KG1 (cell line): ENCODE results near the gene ABCC2.
"Not testable (repeated sequence)": the region's sequence is repeated elsewhere in the genome, so short reads cannot be mapped to it uniquely, and the experiment has no call there.

Source experiments
- DNase-seq: peaks from one replicate; lab custom pipeline; 2025; lab: John Stamatoyannopoulos, UW

The ABCC2 gene

DNA sequence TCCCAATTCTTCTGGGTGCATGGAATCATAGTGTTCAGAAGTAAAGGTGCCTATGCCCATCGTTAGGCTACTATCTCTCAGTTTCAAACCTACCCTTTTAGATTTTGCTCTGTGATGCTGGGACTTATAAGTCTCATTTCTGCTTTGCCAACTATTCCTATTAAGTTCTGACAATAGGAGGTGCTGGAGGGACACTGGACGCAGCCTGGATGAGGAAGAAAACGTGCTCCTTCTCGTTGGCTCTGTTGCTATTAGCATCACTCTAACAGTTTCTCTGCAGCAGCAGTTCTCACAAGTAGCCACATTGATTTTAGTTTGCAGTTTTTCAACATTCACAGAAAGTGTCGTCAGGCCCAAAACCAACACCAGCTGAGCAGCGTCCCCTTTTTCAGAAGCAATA, 72.4 kb downstream of the ABCC2 start:
- DNase-seq, result no peak

DNA sequence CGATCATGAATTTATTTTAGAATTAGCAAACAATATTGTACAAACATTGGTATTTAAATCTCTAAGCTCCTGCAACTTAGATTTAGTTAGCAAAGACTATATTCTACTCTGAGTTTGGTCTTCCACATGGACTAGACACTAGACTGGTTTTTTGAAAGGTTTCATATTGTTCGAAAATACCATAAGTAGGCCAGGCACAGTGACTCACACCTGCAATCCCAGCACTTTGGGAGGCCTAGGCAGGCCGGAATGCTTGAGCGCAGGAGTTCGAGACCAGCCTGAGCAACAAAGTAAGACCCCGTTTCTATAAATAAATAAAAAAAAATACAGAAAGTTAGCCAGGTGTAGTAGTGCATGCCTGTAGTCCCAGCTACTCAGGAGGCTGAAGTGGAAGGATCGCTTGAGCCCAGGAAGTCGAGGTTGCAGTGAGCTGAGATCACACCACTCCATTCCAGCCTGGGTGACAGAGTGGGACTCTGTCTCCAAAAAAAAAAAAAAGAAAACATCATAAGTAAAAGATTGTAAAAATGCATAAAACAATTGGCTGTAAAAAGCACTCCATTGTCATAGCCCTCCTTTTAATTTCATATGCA, 73.1 kb downstream of the ABCC2 start:
- no peak for DNase-seq

DNA sequence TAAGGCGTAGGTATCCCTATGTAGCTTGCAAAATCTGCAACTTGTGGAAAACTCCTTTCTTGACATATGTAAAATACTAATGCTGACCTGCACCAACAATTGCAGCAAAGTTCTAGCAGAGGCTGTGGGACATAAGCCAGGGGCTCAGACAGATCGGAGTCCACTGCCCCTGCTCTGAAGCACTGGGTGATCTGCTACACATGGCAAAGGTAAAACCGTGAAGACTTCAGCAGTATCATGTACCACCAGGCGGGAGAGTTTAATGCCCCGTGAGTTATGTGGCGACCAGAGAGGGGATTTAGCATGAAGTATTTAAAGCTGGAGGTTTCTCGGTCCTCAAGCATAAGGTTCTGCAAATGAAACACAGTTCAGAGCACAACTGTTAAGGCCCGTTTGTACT, 76.4 kb downstream of the ABCC2 start:
- DNase-seq, result no peak

DNA sequence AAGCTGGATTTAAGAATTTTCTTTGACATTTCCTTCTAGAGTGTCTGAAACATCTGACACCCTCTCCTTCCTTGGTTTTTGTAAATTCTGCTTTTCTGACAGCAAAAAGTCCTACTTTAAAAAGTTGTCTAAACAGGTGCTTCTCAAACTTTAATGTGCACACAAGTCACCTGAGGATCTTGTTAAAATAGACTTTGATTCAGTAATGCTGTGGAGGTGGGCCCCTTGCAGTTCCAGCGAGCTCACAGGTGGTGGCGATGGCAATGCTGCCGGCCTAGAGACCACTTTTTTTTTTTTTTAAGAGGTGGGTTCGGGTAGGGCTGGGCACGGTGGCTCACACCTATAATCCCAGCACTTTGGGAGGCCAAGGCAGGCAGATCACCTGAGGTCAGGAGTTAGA, 77.1 kb downstream of the ABCC2 start:
- DNase-seq, result no peak

DNA sequence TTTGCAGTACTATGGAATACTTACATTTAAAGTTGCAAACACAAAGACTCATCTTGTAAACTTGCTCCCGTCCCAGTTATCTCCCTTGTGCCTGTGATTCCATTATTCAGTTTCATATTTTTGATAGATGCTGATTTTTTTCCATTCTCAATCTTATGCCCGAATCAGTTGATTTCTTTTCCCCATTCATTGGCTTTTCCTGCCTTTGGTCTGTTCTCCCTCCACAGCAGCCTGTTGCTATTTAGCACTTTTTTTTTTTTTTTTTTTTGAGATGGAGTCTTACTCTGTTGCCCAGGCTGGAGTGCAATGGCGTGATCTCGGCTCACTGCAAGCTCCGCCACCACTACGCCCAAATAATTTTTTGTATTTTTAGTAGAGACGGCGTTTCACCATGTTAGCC, 78.0 kb downstream of the ABCC2 start:
- no peak for DNase-seq

DNA sequence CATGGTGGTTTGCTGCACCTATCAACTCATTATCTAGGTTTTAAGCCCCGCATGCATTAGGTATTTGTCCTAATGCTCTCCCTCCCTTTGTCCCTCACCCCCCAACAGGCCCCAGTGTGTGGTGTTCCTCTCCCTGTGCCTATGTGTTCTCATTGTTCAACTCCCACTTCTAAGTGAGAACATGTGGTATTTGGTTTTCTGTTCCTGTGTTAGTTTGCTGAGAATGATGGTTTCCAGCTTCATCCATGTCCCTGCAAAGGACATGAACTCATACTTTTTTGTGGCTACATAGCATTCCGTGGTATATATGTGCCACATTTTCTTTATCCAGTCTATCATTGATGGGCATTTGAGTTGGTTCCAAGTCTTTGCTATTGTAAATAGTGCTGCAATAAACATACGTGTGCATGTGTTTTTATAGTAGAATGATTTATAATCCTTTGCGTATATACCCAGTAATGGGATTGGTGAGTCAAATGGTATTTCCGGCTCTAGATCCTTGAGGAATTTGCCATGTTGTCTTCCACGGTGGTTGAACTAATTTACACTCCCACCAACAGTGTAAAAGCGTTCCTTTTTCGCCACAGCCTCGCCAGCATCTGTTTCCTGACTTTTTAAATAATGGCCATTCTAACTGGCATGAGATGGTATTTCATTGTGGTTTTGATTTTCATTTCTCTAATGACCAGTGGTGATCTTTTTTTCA, 81.2 kb downstream of the ABCC2 start:
- not testable (repeated sequence) for DNase-seq

DNA sequence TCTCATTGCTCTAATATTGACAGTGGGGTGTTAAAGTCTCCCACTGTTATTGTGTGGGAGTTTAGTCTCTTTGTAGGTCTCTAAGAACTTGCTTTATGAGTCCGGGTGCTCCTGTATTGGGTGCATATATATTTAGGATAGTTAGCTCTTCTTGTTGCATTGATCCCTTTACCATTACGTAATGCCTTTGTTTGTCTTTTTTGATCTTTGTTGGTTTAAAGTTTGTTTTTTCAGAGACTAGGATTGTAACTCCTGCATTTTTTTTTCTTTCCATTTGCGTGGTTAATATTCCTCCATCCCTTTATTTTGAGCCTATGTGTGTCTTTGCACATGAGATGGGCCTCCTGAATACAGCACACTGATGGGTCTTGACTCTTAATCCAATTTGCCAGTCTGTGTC, 84.8 kb downstream of the ABCC2 start:
- DNase-seq, result not testable (repeated sequence)

DNA sequence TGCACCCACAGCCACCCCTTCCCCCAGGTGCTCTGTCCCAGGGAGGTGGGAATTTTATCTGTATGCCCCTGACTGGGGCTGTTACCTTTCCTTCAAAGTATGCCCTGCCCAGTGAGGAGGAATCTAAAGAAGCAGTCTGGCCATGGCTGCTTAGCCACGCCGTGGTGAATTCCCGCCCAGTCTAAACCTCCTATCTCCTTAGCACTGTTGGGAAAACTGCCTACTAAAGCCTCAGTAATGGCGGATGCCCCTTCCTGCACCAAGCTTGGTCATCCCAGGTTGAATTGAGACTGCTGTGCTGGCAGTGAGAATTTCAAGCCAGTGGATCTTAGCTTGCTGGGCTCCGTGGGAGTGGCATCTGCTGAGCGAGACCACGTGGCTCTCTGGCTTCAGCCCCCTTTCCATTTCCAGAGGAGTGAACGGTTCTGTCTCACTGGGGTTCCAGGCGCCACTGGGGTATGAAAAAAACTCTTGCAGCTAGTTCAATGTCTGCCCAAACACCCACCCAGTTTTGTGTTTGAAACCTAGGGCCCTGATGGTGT, 87.2 kb downstream of the ABCC2 start:
- no peak for DNase-seq

DNA sequence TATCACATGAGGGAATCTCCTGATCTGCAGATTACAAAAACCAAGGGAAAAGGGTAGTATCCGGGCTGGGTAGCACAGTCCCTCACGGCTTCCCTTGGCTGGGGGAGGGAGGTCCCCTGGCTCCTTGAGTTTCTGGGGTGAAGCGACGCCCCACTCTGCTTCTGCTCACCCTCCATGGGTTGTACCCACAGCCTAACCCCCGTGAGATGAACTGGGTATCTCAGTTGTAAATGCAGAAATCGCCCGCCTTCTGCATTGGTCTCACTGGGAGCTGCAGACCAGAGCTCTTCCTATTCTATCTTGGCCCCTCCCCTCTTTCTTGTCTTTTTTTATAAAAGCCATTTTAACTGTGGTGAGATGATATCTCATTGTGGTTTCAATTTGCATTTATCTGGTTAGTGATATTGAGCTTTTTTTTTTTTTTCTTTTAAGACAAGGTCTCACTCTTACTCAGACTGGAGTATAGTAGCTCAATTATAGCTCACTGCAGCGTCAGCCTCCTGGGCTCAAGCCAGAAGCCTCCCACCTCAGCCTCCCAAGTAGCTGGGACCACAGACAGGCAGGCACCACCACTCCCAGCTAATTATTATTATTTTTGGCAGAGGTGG, 87.8 kb downstream of the ABCC2 start:
- no peak for DNase-seq

DNA sequence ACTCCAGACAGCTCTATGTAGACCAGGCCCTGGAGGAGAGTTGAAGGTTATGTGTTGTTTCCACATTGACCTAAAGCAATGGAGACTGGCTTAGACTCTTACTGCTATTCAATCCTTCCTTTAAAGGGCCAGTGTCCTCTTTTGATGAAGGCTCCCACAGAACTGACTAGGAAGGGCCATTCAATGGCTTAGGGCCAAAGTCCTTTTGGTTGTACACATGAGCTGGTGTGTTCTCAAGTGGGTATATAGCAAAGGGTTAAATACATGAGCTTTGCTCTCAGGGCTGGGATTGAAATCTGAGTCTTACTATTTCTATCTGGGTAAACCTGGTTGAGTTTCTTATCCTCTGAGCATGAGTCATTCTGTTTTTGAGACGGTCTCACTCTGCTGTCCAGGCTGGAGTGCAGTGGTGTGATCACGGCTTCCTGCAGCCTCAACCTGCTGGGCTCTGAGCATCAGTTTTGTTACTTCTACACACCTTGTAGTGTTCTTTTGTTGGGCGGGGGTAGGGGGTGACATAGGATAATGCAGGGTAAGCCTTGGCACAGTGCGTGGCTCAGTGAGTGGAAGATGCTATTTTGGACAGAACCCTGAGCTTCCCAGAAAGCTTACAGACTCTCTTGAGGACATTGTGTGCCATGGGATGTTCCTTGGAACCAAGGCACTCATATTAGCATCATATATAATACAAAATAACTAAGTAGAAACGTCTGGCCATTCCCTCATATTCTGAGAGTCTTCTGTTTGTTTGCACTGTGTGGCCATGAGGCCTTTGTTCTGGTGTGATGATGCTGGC, 90.1 kb downstream of the ABCC2 start:
- no peak for DNase-seq

DNA sequence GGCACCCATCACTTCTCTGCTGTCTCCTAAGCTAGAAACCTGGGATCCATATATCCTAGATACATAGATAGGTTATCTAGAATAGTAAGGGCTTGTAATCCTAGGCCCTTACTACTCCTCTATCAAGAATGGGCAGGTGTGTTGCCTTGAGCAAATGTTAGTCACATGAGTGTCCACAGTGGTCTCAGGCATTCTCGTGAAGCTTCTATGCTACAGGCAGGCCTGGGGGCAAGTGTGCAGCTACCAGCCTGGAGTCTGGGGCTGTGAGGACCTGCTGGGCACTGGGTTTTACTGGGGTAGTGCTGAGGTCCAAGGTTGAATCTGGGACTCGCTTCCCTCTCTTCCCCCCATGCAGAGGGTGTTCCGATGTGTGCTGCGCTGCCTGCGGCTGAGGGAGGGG, 91.4 kb downstream of the ABCC2 start:
- DNase-seq, result no peak

DNA sequence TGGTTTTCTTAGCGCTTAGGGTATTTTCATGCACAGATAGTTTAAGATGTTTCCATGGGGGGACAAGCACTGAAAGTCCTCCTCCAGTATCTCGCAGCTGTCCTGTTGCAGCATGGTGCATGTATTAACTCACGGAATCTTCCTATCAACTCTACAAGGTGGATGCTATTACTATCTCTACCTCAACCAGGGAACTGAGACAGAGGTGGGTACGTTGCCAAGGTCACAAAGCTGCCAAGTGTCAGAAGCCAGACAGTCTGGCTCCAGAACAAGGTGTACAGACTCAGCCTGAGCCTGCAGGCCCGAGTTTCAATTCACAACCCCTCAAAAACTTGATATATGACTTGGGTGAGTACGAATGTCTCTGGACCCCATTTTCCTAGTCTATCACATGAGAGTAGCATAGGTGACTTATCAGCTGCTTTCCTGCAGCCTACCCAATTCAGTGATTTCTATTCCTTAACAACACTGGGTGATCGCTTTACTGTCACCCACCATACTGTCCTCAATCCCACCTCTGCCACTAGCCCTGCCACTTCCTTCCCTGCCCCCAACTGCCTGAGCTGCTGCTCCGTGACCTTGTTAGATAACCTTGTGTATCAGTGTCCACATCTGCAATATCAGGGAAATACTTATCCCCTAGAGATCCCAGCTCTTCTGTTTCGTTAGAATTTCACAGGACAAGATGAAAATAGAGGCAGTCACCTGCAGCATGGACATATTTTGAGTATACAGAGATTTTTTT, 92.1 kb downstream of the ABCC2 start:
- DNase-seq, result no peak

DNA sequence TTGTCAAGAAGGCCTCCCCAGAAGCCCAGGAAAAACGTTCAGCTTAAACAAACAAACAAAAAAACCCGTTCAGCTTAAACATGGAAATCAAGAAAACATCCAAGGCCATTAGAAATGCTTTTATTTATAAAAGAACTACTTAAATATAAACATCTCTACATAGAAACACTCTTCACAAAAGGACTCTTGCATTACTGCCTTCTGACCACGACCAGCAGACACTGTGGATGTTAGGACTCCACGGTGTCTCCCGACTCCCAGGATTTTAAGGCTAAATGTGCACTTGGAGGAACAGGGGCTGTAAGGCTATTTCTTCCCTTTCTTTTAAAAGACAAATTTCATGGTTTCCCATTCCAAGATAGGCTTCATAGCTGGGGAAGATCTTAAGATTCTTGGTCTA, 93.0 kb downstream of the ABCC2 start:
- DNase-seq, result no peak

DNA sequence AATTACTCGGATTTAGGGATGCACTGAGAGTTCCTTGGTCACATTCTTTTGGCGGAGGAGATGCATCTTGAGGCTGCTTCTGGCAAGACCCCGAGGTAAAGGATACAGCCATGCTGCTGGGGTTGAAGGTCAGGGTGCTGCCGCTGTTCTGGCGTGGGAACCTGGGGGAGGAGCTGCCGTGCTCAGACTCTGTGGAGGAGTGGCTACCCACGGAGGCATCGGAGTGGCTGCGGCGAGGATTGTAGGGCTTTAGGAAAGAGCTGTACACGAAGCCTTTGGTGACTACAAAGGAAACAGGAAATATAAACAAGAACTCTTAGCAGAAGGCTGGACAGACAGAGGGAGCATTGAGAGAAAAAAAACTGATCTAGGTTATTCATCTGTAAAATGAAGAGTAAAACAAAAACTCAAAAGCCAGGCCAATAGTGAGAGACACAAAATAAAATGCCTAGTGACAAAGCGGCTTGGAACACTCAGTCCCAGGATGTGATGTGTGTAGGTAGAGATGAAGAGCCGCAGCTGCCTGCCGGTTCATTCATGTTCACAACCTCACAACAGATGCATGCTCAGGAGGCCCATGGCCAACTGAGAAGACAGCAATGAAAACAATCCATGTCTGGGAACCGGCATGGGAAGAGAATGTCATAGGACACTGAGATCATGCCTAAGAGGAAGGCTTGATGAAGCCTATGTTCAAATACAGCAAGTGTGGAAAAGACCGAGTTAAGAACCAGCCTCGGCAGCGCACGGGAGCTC, 97.8 kb downstream of the ABCC2 start:
- no peak for DNase-seq

DNA sequence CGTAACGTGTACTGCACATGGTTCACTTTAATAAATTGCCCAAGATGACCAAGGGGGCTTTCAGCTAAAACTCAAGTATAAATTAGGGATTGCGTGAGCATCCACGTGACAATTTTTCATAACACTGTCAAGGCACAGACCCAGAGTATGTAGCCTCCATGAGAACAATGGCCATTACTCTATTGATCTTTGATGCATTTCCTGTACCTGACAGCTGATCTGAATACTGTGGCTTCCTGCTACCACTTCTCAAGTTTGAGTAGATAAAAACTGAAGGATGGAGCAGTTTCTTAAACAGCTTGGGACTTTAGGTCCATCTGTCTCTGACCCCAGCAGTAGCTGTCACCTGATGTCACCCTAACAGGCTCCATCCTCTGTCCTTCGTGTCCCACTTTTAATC, 98.9 kb downstream of the ABCC2 start:
- DNase-seq, result no peak

DNA sequence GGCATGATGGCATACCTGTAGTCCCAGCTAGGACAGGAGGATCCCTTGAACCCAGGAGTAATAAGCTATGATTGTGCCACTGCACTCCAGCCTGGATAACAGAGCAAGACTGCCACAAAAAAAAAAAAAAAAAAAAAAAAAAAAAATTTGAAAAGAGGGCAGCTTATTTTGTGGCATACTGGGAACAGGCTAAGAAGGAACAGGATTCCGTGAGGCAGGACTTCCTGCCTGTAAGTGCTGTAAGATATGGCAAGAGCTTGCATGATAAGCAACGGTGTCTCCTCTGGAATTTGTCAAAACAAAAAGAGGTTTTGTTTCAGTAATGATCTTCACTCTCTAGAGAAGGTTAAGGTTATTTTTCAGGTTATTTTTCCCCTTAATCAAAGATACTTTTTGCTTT, 101.1 kb downstream of the ABCC2 start:
- DNase-seq, result no peak

DNA sequence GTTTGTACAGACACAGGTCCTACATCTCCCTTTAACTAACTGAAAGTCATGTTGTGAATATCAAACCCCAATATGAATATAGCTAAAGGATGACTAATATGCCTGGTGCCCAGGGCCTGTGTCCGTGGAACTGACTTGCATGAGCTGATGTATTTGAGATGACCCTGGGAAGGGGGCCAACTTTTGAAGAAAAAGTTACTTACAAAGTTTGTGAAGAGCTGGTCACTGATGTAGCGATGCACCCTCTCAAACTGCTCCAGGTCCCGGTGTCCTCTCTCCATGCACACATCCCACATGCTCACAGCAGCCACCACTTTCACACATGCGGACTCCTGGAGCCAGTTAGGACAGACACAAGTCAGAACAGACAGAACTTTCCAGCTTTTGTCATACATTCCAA, 106.2 kb downstream of the ABCC2 start:
- DNase-seq, result no peak

DNA sequence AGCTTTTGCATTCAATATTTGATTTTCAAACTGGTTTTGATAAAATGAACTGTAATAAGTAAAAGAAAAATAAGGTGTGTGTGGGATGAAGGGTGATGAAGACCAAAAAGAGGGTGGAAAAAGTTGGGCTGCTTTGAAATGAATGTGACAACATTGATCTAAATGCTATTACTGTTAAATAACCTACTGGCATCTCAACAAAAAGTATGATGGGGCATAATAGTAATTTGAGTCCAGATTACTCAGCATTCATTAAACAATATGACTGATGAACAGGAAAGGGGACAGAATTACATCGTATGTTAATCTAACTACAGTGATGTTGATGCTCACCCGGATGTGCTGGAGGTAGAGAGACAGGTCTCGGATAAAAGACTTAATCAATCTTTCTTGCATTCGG, 112.2 kb downstream of the ABCC2 start:
- DNase-seq, result no peak

DNA sequence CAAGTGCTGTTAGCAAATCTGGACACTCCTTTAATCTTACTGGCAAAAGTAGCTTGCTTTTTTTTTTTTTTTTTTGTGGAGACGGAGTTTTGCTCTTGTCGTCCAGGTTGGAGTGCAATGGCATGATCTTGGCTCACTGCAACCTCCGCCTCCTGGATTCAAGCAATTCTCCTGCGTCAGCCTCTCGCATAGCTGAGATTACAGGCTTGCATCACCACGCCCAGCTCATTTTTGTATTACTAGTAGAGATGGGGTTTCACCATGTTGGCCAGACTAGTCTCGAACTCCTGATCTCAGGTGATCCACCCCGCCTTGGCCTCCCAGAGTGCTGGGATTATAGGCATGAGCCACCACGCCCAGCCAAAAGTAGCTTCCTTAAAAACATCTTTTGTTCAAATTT, 112.6 kb downstream of the ABCC2 start:
- DNase-seq, result not testable (repeated sequence)

DNA sequence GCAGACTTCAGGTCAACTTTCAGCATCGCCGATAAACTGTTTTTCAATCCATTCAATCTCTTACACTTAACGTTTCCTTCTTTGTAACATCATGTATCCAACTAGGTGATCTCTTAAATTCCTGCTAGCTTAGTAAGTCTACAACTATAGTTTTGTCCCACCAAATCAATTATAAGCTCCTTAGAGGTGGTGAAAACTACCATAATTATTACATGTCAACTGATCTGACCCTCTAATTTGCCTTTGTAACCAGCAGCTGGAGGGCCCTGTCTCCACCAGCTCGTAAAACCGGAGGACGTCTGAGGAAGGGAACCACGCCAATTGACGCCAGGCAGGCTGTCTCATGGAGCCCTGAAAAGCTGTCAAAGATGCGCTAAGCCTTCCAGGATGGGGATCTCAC, 113.4 kb downstream of the ABCC2 start:
- no peak for DNase-seq
